ENCODE data around the gene HEMK1. TPM values are rescaled to one million over a fixed set of nuclear protein-coding genes. Genes with fewer than 3 reads are reported as not detected.

HEMK1 gene
- total RNA-seq, 2 experiments from 2014 or later, result 97.1 to 101 TPM

- Mint-ChIP-seq H3K36me3 (ENCODE audit: low read depth) (peaks cover 73% of the 10 kb centered on the region), H3K4me1 (ENCODE audit: low read depth) (peaks cover 77% of the 10 kb centered on the region)
- POLR2A ChIA-PET, result interaction anchor here (1.3 to 25.8 kb wide), 4 partner anchors 8 to 91 kb away, joined by 3 to 1836 read pairs (median 430); partner anchors contain the start of genes C3orf18, CISH, HEMK1 and MAPKAPK3
These were observed 16.8 kb downstream of the HEMK1 start for GRCh38 chr3:50585919-50586762.

GRCh38 chr3:50586763-50587070 is 17.4 kb downstream of the HEMK1 start:
- Mint-ChIP-seq H3K27ac (peak overlapping the region; percentile 100), H3K4me1 (ENCODE audit: low read depth) (peaks cover 80% of the 10 kb centered on the region), H3K36me3 (ENCODE audit: low read depth) (peaks cover 69% of the 10 kb centered on the region), H3K27me3 (no peaks in the 10 kb centered on the region), H3K9me3 (no peaks in the 10 kb centered on the region), H3K4me3 (no peak overlapping the region)
- intact Hi-C loops (cut with micrococcal nuclease), result no loop called here
- CTCF ChIA-PET, result interaction anchor here (0.8 to 10.4 kb wide), 4 partner anchors 13 to 68 kb away, joined by 3 to 283 read pairs (median 173); partner anchors contain the start of genes C3orf18, HEMK1 and MAPKAPK3
- DNase-seq (peak; percentile 21), ATAC-seq (no peak)
- POLR2A ChIA-PET, result interaction anchor here (1.2 to 25.8 kb wide), 3 partner anchors 12 to 249 kb away, joined by 3 to 1836 read pairs (median 853); partner anchors contain the start of genes C3orf18, CISH, HEMK1 and MAPKAPK3
- TF ChIP-seq, protein P1, sequence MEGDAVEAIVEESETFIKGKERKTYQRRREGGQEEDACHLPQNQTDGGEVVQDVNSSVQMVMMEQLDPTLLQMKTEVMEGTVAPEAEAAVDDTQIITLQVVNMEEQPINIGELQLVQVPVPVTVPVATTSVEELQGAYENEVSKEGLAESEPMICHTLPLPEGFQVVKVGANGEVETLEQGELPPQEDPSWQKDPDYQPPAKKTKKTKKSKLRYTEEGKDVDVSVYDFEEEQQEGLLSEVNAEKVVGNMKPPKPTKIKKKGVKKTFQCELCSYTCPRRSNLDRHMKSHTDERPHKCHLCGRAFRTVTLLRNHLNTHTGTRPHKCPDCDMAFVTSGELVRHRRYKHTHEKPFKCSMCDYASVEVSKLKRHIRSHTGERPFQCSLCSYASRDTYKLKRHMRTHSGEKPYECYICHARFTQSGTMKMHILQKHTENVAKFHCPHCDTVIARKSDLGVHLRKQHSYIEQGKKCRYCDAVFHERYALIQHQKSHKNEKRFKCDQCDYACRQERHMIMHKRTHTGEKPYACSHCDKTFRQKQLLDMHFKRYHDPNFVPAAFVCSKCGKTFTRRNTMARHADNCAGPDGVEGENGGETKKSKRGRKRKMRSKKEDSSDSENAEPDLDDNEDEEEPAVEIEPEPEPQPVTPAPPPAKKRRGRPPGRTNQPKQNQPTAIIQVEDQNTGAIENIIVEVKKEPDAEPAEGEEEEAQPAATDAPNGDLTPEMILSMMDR (IDR thresholded peaks at IDR 0.05), result no peak

More at GRCh38 chr3:50585919-50586762, 16.8 kb downstream of the HEMK1 start:
- no peaks in the 10 kb centered on the region for H3K27me3 Mint-ChIP-seq
- H3K27ac Mint-ChIP-seq, result peak overlapping the region; percentile 100
- H3K4me3 Mint-ChIP-seq, result no peak overlapping the region
- CTCF ChIA-PET, result interaction anchor here (0.8 to 10.4 kb wide), 5 partner anchors 13 to 68 kb away, joined by 3 to 283 read pairs (median 129); partner anchors contain the start of genes C3orf18, HEMK1 and MAPKAPK3
- ATAC-seq (peak; percentile 3), DNase-seq (peak; percentile 86)
- intact Hi-C loops (cut with micrococcal nuclease), result no loop called here
- TF ChIP-seq, protein P1 (IDR thresholded peaks at IDR 0.05), result no peak
- no peaks in the 10 kb centered on the region for H3K9me3 Mint-ChIP-seq

GRCh38 chr3:50587373-50587772 is 18.1 kb downstream of the HEMK1 start:
- TF ChIP-seq, protein P1 (IDR thresholded peaks at IDR 0.05), result no peak
- intact Hi-C loops (cut with micrococcal nuclease), result no loop called here
- H3K27ac Mint-ChIP-seq, result peak overlapping the region; percentile 100
- H3K4me1 Mint-ChIP-seq (ENCODE audit: low read depth), result peaks cover 83% of the 10 kb centered on the region
- H3K9me3 Mint-ChIP-seq, result no peaks in the 10 kb centered on the region
- H3K36me3 Mint-ChIP-seq (ENCODE audit: low read depth), result peaks cover 64% of the 10 kb centered on the region
- DNase-seq (peak; percentile 3), ATAC-seq (no peak)
- H3K4me3 Mint-ChIP-seq, result peak overlapping the region; percentile 59
- CTCF ChIA-PET, result interaction anchor here (1.6 to 10.4 kb wide), 5 partner anchors 14 to 45 kb away, joined by 5 to 283 read pairs (median 129); partner anchors contain the start of genes C3orf18, CISH, HEMK1 and MAPKAPK3
- POLR2A ChIA-PET, result interaction anchor here (1.2 to 25.8 kb wide), 3 partner anchors 12 to 249 kb away, joined by 3 to 1836 read pairs (median 853); partner anchors contain the start of genes C3orf18, CISH, HEMK1 and MAPKAPK3
- no peaks in the 10 kb centered on the region for H3K27me3 Mint-ChIP-seq

DNA sequence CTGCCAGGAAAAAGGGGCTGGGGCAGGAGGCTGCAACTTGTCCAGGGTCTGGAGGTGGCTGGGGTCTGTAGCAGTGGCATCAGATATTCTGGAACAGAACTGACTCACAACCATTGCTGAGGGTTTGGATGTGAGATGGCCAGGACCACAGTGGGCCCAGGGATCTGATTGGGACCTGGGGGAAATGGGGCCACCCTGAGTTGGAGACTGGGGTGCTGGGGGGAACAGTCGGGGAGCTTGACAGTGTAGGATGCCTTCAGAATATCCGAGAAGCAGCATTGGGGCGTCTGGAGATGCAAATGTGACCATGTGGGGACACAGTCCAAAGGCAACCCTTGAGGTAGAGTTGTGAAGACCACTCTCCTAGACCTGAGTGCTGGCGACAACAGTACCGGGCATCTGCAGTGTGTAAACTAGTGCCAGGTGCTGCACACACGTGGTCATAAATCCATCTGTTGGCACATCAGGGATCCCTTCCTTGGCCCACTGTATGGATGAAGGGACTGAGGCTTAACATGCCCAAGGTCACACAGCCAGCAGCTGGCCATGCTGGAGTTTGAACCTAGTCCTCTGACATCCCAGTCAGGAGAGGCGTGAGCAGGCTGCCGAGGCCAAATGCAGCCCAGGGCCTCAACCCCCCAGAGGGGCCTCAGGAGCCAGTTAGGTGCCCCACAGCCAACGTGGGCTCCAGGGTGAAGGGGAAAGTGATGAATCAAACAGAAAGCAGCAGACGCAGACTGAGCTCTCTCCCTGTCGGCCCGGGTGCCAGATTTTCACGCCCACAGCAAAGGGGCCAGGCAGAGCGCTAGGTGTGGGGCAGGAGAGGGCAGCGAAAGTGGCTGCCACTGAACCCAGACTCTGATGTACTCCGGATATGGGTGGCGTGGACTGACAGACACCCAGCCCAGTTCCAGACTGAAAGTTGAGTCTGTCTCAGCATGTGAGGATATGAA is 18.8 kb downstream of the HEMK1 start:
- TF ChIP-seq, protein P1 (IDR thresholded peaks at IDR 0.05), result no peak
- Mint-ChIP-seq H3K27ac (peak overlapping the region; percentile 100), H3K4me1 (ENCODE audit: low read depth) (peaks cover 89% of the 10 kb centered on the region), H3K9me3 (no peaks in the 10 kb centered on the region), H3K27me3 (no peaks in the 10 kb centered on the region), H3K36me3 (ENCODE audit: low read depth) (peaks cover 62% of the 10 kb centered on the region), H3K4me3 (peak overlapping the region; percentile 59)
- CTCF ChIA-PET, result interaction anchor here (1.6 to 10.4 kb wide), 5 partner anchors 15 to 46 kb away, joined by 5 to 283 read pairs (median 129); partner anchors contain the start of genes C3orf18, CISH, HEMK1 and MAPKAPK3
- DNase-seq, result peak; percentile 96
- peak; percentile 48 for ATAC-seq
- POLR2A ChIA-PET, result interaction anchor here (0.6 to 25.8 kb wide), 8 partner anchors 13 to 805 kb away, joined by 3 to 1836 read pairs (median 3); partner anchors contain the start of genes C3orf18, CISH, HEMK1 and MAPKAPK3
- intact Hi-C loops (cut with micrococcal nuclease), result no loop called here
